NCI-H748 treated with DMSO at 0.1 percent for 48 hours (cell line): ENCODE data around the gene TMEM109.

Source experiments
- DNase-seq: peaks from one replicate; lab custom pipeline; 2025; lab: John Stamatoyannopoulos, UW

The TMEM109 gene

DNA sequence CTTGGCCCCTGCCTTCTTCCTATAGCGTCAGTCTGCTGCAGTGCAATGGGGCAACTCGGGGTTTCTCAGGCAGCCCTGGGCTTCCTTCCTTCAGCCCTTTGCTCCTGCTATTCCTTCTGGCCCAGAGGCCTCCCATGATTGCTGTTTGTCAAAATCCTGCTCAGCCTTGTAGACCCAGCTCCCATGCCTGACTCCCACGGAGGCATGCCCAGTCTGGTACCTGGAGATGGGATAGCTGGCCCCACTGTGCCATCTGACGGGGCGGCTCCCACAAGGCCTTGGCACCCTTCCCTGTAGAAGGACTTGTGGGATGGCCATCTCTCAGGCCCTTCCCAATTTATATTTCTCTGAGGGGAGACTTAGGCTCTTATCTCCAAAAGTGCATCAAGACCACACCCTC lies 56.9 kb downstream of the TMEM109 start:
- no peak for DNase-seq

DNA sequence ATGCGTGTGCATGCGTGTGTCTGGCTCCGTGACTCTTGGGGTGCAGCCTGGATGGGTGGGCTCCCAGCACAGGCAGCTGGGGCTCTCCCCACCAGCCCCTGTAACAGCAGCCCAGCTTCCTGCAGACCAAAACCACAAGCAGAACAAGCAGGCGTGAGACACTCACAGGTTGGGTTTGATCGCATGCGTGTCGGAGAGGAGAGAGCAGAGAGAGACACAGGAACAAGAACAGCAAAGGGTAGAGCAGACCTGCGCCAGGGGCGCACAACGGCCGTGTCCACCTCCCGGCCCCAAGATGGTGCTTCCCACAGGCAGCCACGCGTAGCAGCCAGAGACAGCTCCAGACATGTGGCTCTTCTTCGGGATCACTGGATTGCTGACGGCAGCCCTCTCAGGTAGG lies 57.6 kb downstream of the TMEM109 start, which contains the start of gene CD6:
CD6 (plus strand) TSS at position 161 of the 400 bp plus-strand sequence; CDS start at position 347, 186 bp downstream.
- DNase-seq, result no peak

DNA sequence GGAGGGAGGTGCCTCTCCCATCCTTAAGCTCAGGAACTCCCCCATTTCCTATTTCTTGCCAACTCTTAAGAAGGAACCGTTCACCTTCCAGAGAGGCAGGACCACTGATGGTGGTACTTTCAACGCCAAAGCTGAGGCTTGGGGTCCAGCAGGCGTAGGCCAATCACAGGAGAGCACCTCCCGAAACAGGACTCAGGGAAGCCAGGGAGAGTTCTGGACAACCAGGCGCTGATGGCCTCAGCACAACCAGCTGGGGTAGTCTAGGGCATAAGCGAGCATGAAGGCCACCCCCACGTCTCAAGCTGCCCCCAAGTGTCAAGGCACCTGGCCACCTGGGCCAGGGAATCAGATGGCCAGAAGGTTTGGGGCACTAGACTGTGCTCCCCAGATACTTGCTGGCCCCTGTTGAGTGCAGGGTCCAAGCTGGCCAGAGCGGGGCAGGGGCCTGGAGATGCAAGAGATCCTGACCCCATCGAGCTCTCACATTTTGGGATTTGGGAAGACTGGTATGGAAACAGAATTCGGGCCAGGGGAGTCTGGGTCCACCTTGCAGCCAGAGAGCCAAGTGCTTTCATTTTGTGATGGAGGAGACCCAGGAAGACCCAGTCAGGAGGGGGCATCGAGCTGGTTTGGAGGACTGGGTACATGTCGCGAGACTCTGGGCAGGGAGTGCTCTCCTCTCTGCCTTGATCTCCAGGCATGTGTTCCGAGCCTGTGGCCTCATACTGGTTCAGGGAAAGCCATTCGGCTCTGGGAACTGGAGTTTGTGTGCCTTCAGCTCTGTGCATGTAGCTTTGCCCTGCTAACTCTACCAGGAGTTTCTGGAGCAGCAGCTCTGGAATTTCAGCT lies 58.4 kb downstream of the TMEM109 start:
- no peak for DNase-seq
